K562 (cell line): ENCODE measurements around the gene LATS1.

ENCODE experiments used
- ARHGAP35 ChIP-seq: fragments of 450-650 bp; IDR thresholded peaks from 2 replicates; pipeline ENCODE4 v1.6.1; 2018; ENCODE audit not compliant: partially characterized antibody
- EZH2 ChIP-seq: IDR thresholded peaks from 2 replicates; pipeline ENCODE4 v1.6.1; 2012; ENCODE audit warnings: low read depth, mild to moderate bottlenecking, inconsistent platforms, low read length, borderline replicate concordance
- FOXP1 ChIP-seq: sonication (generic); formaldehyde crosslinking; IDR thresholded peaks from 2 replicates; pipeline ENCODE4 v1.8.0; 2022; ENCODE audit warnings: mild to moderate bottlenecking, missing genetic modification reagents
- POLR2A ChIP-seq: fragments of 450-650 bp; conservative IDR thresholded peaks from 2 replicates; pipeline ENCODE4 v1.6.1; 2016
- TF ChIP-seq, protein P1 (sequence below): sonication (generic); formaldehyde crosslinking; IDR thresholded peaks from 2 replicates; pipeline ENCODE4 v1.8.0; 2022; ENCODE audit warnings: missing genetic modification reagents, mild to moderate bottlenecking, borderline replicate concordance

DNA sequence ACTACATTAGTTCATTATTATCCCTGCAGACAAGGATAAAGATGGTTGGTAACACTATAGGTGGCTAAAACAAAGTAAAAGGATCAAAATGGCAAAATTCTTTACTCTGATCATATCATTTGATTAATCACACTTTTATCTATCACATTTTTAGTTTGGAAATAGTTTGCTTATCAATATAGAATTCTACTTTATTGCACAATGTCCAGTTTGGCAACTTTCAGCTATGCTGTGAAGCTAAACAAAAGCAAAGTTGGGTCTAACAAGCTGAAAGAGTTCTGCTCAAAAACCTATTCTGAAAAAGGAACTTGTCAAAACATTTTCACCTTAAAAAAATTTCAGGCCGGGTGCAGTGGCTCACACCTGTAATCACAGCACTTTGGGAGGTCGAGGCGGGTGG is 7.9 kb upstream of the LATS1 start:
- no peak for TF ChIP-seq POLR2A
- TF ChIP-seq ARHGAP35 = no peak
- no peak for TF ChIP-seq EZH2
- TF ChIP-seq FOXP1 = no peak
- TF ChIP-seq, protein P1, sequence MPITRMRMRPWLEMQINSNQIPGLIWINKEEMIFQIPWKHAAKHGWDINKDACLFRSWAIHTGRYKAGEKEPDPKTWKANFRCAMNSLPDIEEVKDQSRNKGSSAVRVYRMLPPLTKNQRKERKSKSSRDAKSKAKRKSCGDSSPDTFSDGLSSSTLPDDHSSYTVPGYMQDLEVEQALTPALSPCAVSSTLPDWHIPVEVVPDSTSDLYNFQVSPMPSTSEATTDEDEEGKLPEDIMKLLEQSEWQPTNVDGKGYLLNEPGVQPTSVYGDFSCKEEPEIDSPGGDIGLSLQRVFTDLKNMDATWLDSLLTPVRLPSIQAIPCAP (CRISPR knock-in tag) = no peak
